Omental fat pad (tissue), 4 donors: ENCODE results near the gene FBXO39. TPM values are rescaled to one million over a fixed set of nuclear protein-coding genes. Genes with fewer than 3 reads are reported as not detected.

Experiments
- ATAC-seq: fragments of 150-250 bp; one replicate; pipeline ENCODE4 v1.9.1; 2016; ENCODE audit warnings: mild to moderate bottlenecking, moderate library complexity; ENCODE audit not compliant: low FRiP score
- DNase-seq: peaks from one replicate; pipeline ENCODE4 v3.0.0-alpha.2; 2019; ENCODE audit warnings: low spot score
- CTCF ChIP-seq, 3 donors: fragments of 450-650 bp; IDR thresholded peaks; one replicate each; pipeline ENCODE4 v1.5.1; 2016 to 2017; ENCODE audit warnings: antibody characterized with exemption in 3 of 3, mild to moderate bottlenecking in 3 of 3, moderate library complexity in 2 of 3
- total RNA-seq, 4 donors: library from RNA; depleted of rRNA; stranded (reverse); fragments of >200 nt; gene quantifications; one replicate each; pipeline ENCODE4 v1.1.0, GENCODE V29; 2016

Gene FBXO39
- total RNA-seq, 4 donors from 2014 or later: 0.75 to 1.1 (median 1.0) TPM; not detected in 1

- no peak for TF ChIP-seq CTCF (IDR thresholded peaks at IDR 0.05)
- DNase-seq: no peak
- ATAC-seq: no peak
Observed at GRCh38 chr17:6787081-6787693, 11.2 kb downstream of the FBXO39 start.

- no peak for DNase-seq
- TF ChIP-seq CTCF (IDR thresholded peaks at IDR 0.05): no peak
- ATAC-seq: no peak
Observed at GRCh38 chr17:6789146-6789545, 13.1 kb downstream of the FBXO39 start.

- DNase-seq (no peak), ATAC-seq (no peak)
- TF ChIP-seq CTCF (IDR thresholded peaks at IDR 0.05): no peak
Observed at GRCh38 chr17:6793748-6794493, 17.9 kb downstream of the FBXO39 start.

- no peak for TF ChIP-seq CTCF (IDR thresholded peaks at IDR 0.05)
- DNase-seq (no peak), ATAC-seq (no peak)
Observed at GRCh38 chr17:6796017-6796886, 20.2 kb downstream of the FBXO39 start.

- TF ChIP-seq CTCF (IDR thresholded peaks at IDR 0.05): no peak
- DNase-seq (no peak), ATAC-seq (no peak)
Observed at GRCh38 chr17:6796887-6797490, 21.0 kb downstream of the FBXO39 start.

GRCh38 chr17:6797718-6798351 is 21.8 kb downstream of the FBXO39 start:
- TF ChIP-seq CTCF (IDR thresholded peaks at IDR 0.05): no peak
- no peak for DNase-seq
- no peak for ATAC-seq
